HG03039 (cell line): ENCODE results near the gene BRAT1.

Experiments used
- ATAC-seq: cut with Tn5 transposase; IDR thresholded peaks from one replicate; pipeline ENCODE4 v1.9.1; 2021; ENCODE audit warnings: mild to moderate bottlenecking, moderate library complexity; ENCODE audit not compliant: unreplicated experiment

The BRAT1 gene

GRCh38 chr7:2500701-2501100 lies 54.6 kb downstream of the BRAT1 start:
- no peak for ATAC-seq

GRCh38 chr7:2499719-2500430 lies 55.4 kb downstream of the BRAT1 start:
- ATAC-seq = no peak

DNA sequence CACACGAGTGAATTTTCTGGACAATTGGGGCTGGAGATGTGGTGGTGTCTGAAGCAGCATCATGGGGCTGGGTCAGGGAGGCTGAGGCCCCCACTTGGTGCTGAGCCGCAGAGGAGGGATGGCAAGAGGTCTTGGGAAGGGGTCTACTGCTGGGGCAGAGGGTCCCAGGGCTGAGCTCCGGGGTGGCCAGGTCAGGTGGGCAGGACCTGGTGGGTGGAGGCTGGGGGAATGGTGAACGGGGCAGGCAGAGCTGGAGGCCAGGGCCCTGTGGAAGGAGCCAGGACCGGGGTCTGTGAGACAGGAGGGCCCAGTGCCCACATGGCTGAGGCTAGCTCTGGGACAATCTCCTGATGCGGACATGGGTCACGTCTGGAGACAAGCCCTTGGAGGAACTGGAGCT lies 56.1 kb downstream of the BRAT1 start:
- ATAC-seq = no peak

- no peak for ATAC-seq
Observed at GRCh38 chr7:2498708-2499107, 56.6 kb downstream of the BRAT1 start.

DNA sequence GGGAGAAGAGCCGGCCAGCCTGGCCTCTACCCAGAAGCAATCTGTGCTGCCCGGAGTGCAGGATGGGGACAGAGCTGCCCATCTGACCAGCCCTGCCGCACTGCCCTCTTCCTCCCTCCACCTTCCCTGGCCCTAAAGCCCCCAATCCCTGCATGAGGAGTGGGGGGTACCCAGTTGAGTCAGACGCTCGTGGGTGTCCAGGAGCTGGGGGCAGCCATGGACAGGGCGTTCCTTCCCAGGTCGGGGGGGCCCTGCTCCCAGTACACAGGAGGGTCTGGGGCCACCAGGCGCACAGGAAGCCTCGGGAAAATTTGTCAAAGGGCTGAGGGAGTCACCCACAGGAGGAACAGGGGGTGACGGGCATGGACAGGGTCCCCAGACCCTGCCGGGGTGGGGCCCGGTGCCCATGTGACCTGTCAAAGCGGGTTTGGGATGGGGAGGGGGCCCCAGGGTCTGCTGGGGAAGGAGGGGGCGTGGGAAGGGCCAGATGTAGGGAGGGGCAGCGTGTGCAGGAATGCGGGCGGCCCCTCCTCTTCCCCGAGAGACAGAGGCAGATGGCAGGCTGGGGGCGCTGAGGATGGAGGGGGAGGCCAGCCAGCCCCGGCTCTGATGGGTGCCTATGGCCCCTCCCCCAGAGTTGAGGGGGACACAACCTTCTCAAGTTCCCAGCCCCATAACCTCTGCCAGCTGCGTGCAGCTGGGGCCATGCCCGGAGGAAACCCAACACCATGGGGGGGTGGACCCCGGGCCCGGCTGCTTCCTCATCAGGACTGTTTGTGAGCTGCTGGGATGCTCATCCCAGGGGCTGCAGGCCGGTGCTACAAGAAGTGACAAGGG lies 57.6 kb downstream of the BRAT1 start:
- ATAC-seq = no peak

GRCh38 chr7:2497065-2497464 lies 58.3 kb downstream of the BRAT1 start:
- no peak for ATAC-seq

DNA sequence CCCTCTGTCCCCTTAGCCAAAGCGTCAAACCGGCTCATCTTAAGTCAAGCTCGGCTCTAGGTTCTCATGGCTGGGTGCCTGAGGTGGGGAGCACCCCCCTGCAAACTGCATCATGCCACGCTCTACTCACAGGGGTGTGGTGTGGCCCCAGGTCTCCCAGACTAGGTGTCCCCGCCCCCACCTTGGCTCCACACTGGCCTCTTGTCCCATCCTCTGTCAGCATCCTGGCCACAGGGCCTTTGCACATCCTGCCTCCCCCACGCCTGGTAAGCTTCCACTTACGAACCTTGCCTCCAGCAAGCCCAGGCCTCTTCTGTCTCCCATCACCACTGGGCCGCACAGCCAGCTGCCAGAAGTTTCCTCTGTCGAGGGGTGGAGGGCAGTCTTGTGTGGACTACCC lies 58.9 kb downstream of the BRAT1 start:
- no peak for ATAC-seq

DNA sequence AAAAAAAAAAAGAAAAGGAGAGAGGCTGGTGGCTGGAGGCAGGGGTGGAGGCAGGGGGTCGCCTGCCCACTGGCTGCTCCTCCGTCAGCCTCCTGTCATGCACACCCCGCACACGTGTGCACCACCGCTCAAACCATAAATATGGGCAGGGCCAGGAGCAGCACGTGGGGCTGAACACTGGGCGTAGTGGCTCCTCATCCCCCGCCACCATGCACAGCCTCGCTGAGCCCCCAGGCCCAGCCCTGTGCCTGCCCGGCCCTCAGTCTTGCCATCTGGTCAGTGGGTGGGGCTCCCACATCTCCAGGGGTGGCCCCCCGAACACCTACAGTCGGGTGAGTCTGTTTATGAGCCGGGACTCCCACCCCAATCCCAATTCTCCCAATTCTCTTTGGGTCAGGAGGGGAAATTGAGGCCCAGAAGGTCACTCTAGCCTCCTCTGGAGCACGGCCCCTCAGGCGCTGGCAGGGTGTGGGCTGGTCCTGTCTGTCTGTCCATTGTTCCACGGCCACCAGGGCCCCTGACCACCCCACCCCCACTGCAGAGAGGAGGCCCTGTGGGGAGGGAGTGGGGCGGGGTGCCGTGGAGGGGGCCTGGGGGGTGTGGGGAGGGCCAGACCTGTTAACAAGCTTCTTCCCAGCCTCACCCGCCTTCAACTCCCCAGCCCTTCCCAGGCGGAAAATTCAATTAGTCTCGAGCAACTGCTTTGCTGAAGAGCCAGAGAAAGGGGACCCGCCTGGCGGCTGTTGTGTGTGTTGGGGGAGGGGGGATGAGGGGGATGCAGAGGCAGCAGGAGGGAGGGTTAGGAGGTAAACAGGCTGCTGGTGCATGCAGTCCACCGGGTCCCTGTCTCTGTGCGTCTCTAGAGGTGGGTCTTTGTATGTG lies 59.7 kb downstream of the BRAT1 start:
- ATAC-seq = no peak

GRCh38 chr7:2494191-2495130 lies 60.9 kb downstream of the BRAT1 start:
- no peak for ATAC-seq

- no peak for ATAC-seq
Observed at GRCh38 chr7:2493205-2494164, 61.8 kb downstream of the BRAT1 start.

DNA sequence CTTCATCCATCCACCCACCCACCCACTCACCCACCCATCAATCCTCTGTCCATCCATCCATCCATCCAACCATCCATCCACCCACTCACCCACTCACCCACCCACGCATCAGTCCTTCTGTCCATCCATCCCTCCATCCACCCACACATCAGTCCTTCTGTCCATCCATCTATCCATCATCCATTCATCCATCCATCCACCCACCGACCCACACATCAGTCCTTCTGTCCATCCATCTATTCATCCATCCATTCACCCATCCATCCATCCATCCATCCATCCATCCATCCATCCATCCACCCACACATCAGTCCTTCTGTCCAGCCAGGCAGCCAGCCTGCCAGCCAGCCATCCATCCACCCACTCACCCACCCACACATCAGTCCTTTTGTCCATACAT lies 63.3 kb downstream of the BRAT1 start:
- ATAC-seq = no peak

DNA sequence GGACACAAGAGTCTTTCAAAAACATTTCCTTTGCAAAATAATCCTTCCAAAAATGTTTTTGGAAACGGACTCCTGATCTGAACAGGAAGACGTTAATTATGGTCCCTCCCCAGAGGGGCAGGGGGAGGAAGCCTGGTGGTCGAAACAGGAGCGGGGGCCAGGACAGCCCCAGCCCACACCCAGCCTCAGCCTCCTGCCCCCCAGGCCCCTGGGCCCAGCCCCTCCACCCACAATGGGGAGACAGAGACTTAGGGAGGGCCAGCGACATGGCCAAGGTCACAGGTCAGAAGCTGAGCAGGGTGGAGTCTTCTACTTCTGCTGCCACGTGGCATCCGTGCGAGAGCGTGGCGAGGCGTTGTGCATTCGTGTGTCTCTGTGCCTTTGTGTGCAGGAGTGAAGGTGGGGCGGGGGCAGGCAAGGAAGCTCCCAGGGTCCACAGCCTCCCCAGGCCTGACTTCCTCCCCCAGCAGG lies 65.1 kb downstream of the BRAT1 start:
- ATAC-seq = no peak

DNA sequence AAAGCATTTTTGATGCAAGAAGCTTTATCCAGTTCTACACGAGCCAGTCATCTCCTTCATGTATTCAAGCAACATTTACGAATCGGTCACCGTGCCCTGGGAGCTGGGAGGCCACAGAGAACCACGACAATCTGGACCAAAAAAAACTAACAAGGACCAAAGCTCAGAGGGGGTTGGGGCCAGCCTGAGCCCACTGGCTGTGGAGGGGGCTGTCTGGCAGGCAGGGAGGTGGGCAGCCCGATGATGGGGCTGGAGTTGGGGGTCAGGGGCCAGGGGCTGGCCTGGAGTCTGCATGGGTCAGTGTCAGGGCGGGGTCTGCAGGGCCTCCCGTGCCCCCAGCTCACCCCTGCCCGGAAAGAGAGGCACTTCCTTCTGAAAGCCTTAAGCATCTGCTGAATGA lies 66.6 kb downstream of the BRAT1 start:
- ATAC-seq = no peak

- no peak for ATAC-seq
Observed at GRCh38 chr7:2488272-2488645, 67.1 kb downstream of the BRAT1 start.
